Dermis blood vessel endothelial cell (primary cell): ENCODE data around the gene OR3A1. TPM values are rescaled to one million over a fixed set of nuclear protein-coding genes. Genes with fewer than 3 reads are reported as not detected.
"Not testable (repeated sequence)": the region's sequence is repeated elsewhere in the genome, so short reads cannot be mapped to it uniquely, and the experiment has no call there.

Experiments used
- DNase-seq: peaks from one replicate; pipeline ENCODE4 v3.0.0; 2010
- total RNA-seq: library from RNA; depleted of rRNA; stranded (reverse); fragments of >200 nt; gene quantifications from 2 replicates; pipeline ENCODE4 v1.2.3, GENCODE V29; 2014

OR3A1 gene, protein sequence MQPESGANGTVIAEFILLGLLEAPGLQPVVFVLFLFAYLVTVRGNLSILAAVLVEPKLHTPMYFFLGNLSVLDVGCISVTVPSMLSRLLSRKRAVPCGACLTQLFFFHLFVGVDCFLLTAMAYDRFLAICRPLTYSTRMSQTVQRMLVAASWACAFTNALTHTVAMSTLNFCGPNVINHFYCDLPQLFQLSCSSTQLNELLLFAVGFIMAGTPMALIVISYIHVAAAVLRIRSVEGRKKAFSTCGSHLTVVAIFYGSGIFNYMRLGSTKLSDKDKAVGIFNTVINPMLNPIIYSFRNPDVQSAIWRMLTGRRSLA
- total RNA-seq = not detected in 2 replicates

- DNase-seq = no peak
Measured at GRCh38 chr17:3298260-3298659, at the start of gene OR3A1. Gene OR3A1, minus strand, starts transcription at chr17:3298360. Its CDS starts 5,778 bp downstream, at chr17:3292582.

GRCh38 chr17:3342782-3343181 lies 44.6 kb upstream of the OR3A1 start:
- not testable (repeated sequence) for DNase-seq

- DNase-seq = no peak
Measured at GRCh38 chr17:3335876-3336275, 37.7 kb upstream of the OR3A1 start.

DNA sequence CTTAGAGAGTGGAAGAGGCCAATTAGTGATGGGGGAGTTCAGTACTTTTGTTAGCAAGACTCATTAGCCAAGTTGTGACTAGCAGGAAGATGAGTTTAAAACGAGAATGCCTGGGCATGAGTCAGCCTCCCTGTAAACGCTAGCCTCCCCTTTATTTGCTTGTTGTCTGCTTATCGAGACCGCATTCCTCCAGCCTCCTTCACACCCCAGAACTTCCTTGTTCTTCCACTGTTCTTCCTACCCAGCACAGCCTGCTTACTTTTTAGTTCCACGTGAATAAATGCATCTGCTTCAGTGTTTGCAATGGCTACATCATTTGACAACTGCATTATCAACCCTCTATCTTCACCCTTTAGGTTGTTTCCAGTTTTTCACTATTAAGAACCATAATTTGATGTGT lies 20.2 kb upstream of the OR3A1 start:
- no peak for DNase-seq

DNA sequence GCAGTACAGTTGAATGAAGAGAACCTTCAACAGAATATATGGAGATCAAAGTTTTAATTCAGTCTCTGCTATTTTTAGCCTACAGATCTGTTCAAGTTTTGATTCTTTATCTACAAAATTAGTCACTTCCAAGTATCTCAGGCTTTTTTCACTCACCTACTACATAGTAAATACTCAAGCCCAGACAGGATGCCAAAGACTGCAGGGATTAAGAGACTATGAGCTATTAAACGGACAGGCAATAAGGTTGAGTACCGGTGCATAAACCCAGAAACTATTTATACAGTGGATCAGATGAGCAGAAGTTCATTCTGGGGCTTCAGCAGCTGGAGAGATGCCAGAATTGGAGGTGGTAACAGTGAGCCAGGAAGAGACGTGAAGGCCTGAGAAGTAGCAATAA lies 18.7 kb upstream of the OR3A1 start:
- DNase-seq = no peak

GRCh38 chr17:3308603-3309002 lies 10.4 kb upstream of the OR3A1 start:
- no peak for DNase-seq

DNA sequence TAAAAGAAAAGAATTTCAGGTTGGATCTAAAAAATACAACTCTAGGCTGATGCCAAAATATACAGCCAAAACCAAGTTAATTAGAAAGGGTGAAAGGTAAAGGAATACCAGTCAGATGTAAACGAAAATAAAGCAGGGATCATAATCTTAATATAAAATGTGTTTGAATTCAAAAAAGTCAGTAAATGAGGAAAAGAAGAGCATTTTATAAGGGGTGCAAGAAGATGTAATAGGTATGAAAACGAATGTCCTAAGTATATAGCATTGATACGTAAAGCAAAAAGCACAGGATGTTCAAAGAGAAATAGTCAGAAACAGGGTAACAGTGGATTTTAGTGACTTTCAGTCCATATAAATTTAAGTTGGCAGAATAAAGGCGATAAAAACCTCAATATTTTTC lies 2.5 kb downstream of the OR3A1 start:
- no peak for DNase-seq

DNA sequence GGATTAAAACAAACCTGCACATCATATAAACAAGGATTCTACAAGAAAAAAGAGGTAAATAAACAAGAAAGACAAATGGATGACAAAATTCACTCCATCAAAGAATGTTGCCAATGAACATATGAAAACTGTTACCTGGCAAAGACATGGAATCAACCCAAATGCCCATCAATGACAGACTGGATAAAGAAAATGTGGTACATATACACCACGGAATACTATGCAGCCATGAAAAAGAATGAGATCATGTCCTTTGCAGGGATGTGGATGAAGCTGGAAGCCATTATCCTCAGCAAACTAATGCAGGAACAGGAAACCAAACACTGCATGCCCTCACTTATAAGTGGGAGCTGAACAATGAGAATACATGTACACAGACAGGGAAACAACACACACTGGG lies 4.6 kb downstream of the OR3A1 start:
- not testable (repeated sequence) for DNase-seq

DNA sequence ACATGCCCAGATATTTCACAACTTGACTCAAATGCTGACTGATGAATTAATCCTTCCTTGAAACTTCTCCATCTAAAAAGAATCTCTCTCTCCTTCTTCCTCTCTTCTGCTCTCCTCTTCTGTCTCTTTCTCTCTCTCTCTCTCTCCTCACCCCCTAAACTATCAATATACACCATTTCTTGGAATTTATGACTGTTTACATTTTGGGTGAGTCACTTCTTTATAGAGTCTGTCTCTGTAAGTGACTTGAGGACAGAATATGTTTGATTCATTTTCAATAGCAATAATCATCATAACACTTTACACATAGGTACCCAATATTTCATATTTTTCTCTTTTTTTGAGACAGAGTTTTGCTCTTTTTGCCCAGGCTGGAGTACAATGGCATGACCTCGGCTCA lies 15.3 kb downstream of the OR3A1 start:
- no peak for DNase-seq

DNA sequence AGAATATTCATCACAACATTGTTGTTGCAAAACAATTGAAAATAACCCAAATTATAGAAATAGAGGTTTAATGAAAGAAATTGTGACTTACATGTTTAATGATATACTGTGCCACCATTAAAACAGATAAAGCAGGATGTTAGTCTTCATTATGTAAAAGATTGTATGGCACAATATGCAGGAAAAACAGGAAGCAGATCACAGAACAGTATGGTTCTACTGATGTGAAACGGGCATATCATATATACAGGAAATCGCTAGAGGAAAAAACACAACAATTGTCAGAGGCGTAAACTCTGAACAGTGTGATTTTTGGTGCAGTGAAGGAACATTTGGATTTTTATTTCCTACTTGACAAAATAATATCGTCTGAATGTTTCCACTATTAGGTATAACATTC lies 22.0 kb downstream of the OR3A1 start:
- DNase-seq = no peak

GRCh38 chr17:3271072-3271848 lies 26.9 kb downstream of the OR3A1 start:
- no peak for DNase-seq

GRCh38 chr17:3260600-3260999 lies 37.6 kb downstream of the OR3A1 start:
- DNase-seq = no peak

DNA sequence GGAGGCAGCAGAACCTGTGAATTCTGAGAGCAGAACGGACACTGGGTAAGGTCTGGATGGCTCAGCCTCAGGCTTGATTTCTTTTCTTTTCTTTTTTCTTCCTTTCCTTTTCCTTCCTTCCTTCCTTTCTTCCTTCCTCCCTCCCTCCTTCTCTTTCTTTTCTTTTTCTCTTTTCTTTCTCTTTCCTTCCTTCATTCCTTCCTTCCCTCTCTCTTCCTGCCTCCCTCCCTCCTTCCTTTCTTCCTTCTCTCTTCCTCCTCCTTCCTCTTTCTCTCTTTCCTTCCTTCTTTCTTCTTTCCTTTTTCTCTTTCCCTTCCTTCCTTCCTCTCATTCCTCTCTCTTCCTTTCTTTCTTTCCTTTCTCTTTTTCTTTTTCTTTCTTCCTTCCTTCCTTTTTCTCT lies 38.0 kb downstream of the OR3A1 start:
- no peak for DNase-seq

DNA sequence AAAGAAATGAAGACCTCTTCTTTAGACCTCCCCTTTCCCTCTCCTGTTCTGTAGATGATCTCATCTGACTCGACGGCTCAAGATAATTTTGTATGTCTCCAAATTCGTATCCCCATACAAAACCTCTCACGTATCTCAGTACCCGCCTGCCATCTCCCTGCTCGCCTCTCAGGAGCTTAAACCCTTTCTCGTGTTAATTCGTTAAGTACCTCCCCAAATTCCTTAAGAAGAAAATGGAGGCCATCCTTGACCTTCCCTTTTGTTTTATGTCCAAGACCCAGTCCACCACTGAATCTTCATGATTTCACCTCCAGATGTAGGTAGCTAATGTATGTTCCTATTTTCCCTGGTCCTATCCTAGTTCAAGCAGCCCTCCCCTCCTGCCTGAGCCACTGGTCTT lies 41.6 kb downstream of the OR3A1 start:
- DNase-seq = no peak

GRCh38 chr17:3249013-3249412 lies 49.1 kb downstream of the OR3A1 start:
- not testable (repeated sequence) for DNase-seq

DNA sequence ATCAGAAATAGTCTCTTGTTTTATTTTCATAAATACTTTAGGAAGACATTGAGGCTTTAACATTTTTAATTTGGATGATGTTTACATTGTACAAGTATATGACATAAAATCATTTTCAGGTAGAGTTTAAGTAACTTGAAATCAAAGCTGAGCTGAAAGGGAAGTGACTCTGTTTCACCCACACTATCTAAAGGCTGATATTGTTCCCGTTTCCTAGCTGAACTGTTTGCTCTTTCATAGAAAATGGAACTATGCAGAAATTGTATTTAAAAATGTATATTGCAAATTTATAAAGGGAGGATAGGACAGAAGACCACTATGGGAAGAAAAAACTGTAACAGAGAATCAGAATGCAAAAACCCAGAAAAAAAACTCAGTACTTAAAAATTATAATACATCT lies 53.3 kb downstream of the OR3A1 start:
- not testable (repeated sequence) for DNase-seq

DNA sequence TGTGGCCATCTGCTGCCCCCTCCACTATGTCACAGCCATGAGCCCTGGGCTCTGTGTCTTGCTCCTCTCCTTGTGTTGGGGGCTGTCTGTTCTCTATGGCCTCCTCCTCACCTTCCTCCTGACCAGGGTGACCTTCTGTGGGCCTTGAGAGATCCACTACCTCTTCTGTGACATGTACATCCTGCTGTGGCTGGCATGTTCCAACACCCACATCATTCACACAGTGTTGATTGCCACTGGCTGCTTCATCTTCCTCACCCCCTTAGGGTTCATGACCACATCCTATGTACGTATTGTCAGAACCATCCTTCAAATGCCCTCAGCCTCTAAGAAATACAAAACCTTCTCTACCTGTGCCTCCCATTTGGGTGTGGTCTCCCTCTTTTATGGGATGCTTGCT lies 57.1 kb downstream of the OR3A1 start:
- DNase-seq = not testable (repeated sequence)

Other genes starting within 250 kb of the OR3A1 start
- not detected in 2 replicates for gene OR1D5, start 234.8 kb downstream of the OR3A1 start, total RNA-seq
- not detected in 2 replicates for gene OR1D2, start 193.9 kb downstream of the OR3A1 start, total RNA-seq
- gene OR1G1, start 170.8 kb downstream of the OR3A1 start, total RNA-seq = not detected in 2 replicates
- gene OR1A2, start 100.8 kb downstream of the OR3A1 start, total RNA-seq = not detected in 2 replicates
- gene OR1A1, start 90.7 kb downstream of the OR3A1 start, total RNA-seq = not detected in 2 replicates
- not detected in 2 replicates for gene OR3A2, start 87.9 kb upstream of the OR3A1 start, total RNA-seq
- not detected in 2 replicates for gene OR1E1, start 100.0 kb upstream of the OR3A1 start, total RNA-seq
- gene OR3A3, start 113.0 kb upstream of the OR3A1 start, total RNA-seq = not detected in 2 replicates
- gene OR1E2, start 135.5 kb upstream of the OR3A1 start, total RNA-seq = not detected in 2 replicates
- gene SPATA22, start 173.5 kb upstream of the OR3A1 start, total RNA-seq = under 0.01 and 0.23 TPM in 2 replicates
- gene ASPA, start 177.6 kb upstream of the OR3A1 start, total RNA-seq = not detected in 2 replicates